ENCODE data around the gene ZNF624.

Gene ZNF624

DNA sequence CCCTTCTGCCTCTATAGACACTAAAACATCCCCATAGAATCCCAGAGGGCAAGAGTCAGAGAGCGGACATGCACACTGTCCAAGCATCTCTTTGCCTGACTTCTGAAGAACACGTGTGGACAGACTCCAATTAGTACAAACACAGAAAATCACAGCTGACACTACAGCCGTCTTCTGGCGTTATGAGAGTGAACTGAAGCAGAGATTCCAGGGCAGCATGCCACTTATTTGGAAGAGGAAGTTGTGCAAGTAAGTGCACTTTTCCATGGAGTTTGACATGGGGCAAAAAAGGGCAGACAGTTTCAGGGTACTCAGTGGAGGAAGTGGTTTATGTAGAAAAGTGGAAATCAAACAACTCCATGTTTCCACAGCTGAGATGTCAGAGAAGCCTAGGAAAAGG is 67.9 kb downstream of the ZNF624 start:
- Histone ChIP-seq H3K4me3 (replicated peaks; ENCODE audit: insufficient read depth, low read length) (no peak overlapping the region), H3K27ac (replicated peaks) (no peak overlapping the region), H3K27me3 (ENCODE audit: insufficient read depth, poor library complexity, severe bottlenecking) (no peaks in the 10 kb centered on the region)
- DNase-seq (ENCODE audit: low read depth in 1 of 2, low spot score in 1 of 2), result no peak
- TF ChIP-seq GABPA (IDR thresholded peaks at IDR 0.05; ENCODE audit: low read depth) (no peak), SPI1 (IDR thresholded peaks at IDR 0.05; ENCODE audit: borderline replicate concordance, low read depth) (no peak), POLR2AphosphoS5 (IDR thresholded peaks at IDR 0.05; ENCODE audit: low read depth) (no peak)
- TF ChIP-seq, protein P1, sequence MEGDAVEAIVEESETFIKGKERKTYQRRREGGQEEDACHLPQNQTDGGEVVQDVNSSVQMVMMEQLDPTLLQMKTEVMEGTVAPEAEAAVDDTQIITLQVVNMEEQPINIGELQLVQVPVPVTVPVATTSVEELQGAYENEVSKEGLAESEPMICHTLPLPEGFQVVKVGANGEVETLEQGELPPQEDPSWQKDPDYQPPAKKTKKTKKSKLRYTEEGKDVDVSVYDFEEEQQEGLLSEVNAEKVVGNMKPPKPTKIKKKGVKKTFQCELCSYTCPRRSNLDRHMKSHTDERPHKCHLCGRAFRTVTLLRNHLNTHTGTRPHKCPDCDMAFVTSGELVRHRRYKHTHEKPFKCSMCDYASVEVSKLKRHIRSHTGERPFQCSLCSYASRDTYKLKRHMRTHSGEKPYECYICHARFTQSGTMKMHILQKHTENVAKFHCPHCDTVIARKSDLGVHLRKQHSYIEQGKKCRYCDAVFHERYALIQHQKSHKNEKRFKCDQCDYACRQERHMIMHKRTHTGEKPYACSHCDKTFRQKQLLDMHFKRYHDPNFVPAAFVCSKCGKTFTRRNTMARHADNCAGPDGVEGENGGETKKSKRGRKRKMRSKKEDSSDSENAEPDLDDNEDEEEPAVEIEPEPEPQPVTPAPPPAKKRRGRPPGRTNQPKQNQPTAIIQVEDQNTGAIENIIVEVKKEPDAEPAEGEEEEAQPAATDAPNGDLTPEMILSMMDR (IDR thresholded peaks at IDR 0.05; ENCODE audit: insufficient read depth, low read length), result no peak
- TF ChIP-seq, protein P2, sequence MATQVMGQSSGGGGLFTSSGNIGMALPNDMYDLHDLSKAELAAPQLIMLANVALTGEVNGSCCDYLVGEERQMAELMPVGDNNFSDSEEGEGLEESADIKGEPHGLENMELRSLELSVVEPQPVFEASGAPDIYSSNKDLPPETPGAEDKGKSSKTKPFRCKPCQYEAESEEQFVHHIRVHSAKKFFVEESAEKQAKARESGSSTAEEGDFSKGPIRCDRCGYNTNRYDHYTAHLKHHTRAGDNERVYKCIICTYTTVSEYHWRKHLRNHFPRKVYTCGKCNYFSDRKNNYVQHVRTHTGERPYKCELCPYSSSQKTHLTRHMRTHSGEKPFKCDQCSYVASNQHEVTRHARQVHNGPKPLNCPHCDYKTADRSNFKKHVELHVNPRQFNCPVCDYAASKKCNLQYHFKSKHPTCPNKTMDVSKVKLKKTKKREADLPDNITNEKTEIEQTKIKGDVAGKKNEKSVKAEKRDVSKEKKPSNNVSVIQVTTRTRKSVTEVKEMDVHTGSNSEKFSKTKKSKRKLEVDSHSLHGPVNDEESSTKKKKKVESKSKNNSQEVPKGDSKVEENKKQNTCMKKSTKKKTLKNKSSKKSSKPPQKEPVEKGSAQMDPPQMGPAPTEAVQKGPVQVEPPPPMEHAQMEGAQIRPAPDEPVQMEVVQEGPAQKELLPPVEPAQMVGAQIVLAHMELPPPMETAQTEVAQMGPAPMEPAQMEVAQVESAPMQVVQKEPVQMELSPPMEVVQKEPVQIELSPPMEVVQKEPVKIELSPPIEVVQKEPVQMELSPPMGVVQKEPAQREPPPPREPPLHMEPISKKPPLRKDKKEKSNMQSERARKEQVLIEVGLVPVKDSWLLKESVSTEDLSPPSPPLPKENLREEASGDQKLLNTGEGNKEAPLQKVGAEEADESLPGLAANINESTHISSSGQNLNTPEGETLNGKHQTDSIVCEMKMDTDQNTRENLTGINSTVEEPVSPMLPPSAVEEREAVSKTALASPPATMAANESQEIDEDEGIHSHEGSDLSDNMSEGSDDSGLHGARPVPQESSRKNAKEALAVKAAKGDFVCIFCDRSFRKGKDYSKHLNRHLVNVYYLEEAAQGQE (IDR thresholded peaks at IDR 0.05; ENCODE audit: insufficient replicate concordance, low read depth), result no peak

DNA sequence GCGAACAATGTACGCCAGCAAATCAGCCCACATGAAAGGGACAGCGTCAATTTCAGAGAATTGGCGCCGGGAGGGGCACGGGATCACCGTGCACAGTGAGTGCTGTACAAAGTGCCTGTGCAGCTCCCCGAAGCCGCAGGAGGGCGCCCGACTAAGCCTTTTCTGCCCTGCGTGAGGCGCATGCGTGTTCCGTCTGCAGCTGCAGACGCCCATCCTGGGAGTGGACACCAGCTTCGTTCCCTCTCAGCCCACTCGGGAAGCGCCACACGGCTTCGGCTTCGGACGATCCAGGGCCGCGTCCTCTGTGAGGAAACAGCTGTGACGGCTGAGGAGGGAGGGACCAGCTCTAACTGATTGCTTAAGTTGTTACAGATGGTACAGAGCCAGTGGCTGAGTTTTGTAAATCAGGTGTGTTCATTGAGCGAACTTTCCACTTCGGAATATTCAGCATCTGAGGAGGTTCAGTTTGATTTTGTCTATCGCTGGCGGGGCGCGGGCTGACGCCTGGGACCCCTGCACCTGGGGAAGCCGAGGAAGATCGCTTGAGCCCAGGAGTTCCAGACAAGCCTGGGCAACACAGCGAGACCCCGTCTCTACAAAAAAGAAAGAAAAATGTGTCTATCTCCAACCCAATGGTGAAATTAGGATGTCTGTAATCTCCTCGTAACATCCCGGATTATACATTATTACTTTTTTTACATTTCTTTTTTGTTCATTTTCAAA is 69.2 kb downstream of the ZNF624 start:
- Histone ChIP-seq H3K27ac (replicated peaks) (no peak overlapping the region), H3K27me3 (ENCODE audit: insufficient read depth, poor library complexity, severe bottlenecking) (no peaks in the 10 kb centered on the region), H3K4me3 (replicated peaks; ENCODE audit: insufficient read depth, low read length) (no peak overlapping the region)
- DNase-seq (ENCODE audit: low read depth in 1 of 2, low spot score in 1 of 2), result peak in 1 of 2 experiments; percentile 47
- TF ChIP-seq SPI1 (IDR thresholded peaks at IDR 0.05; ENCODE audit: borderline replicate concordance, low read depth), result no peak

DNA sequence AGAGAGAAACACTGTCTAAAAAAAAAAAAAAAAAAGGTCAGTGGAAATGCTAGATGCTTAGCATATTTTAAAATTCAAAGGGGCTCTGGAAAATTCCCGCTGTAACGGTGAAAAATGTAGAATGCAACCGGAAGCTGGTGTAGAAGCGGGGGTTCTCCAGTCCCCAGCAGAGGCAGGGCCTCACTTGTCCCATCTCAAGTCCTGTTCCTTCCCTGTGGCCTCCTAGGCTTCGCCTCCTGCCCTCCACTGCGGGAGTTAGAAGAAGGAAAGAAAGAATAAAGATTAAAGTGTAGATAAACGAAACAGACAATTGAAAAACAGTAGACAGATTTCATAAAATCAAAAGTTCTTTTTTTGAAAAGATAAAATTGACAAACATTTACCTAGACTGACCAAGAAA is 69.9 kb downstream of the ZNF624 start:
- H3K27ac ChIP-seq (replicated peaks), result no peak overlapping the region
- DNase-seq (ENCODE audit: low read depth in 1 of 2, low spot score in 1 of 2), result no peak
- H3K4me3 ChIP-seq (replicated peaks; ENCODE audit: insufficient read depth, low read length), result no peak overlapping the region
- H3K27me3 ChIP-seq (ENCODE audit: insufficient read depth, poor library complexity, severe bottlenecking), result no peaks in the 10 kb centered on the region
- TF ChIP-seq GABPA (IDR thresholded peaks at IDR 0.05; ENCODE audit: low read depth) (no peak), SPI1 (IDR thresholded peaks at IDR 0.05; ENCODE audit: borderline replicate concordance, low read depth) (no peak), POLR2AphosphoS5 (IDR thresholded peaks at IDR 0.05; ENCODE audit: low read depth) (no peak)
- TF ChIP-seq, protein P1 (IDR thresholded peaks at IDR 0.05; ENCODE audit: insufficient read depth, low read length), result no peak
- TF ChIP-seq, protein P2 (IDR thresholded peaks at IDR 0.05; ENCODE audit: insufficient replicate concordance, low read depth), result no peak

DNA sequence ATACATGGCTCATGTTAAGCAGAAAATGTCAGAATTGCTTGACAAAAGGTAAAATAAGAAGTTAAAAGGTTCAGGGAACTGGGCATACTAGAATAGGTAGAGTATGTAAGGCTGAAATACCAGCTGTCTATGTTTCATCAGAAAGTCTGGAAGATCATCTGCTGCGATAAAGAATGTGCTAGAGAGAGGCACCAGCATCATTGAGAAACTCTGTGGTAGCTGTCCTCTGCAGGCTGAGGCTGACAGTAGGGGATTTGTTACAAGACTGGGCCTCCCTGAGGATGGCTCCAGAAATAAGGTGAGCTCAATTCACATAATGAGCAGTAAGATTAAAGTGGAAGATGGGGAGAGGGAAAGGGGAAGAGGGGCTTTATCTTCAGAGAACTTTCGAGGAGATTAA is 80.2 kb downstream of the ZNF624 start:
- Histone ChIP-seq H3K27me3 (ENCODE audit: insufficient read depth, poor library complexity, severe bottlenecking) (no peaks in the 10 kb centered on the region), H3K4me3 (replicated peaks; ENCODE audit: insufficient read depth, low read length) (no peak overlapping the region), H3K27ac (replicated peaks) (no peak overlapping the region)
- DNase-seq (ENCODE audit: low read depth in 1 of 2, low spot score in 1 of 2), result no peak
- TF ChIP-seq SPI1 (IDR thresholded peaks at IDR 0.05; ENCODE audit: borderline replicate concordance, low read depth) (no peak), GABPA (IDR thresholded peaks at IDR 0.05; ENCODE audit: low read depth) (no peak), POLR2AphosphoS5 (IDR thresholded peaks at IDR 0.05; ENCODE audit: low read depth) (no peak)
- TF ChIP-seq, protein P2 (IDR thresholded peaks at IDR 0.05; ENCODE audit: insufficient replicate concordance, low read depth), result no peak
- TF ChIP-seq, protein P1 (IDR thresholded peaks at IDR 0.05; ENCODE audit: insufficient read depth, low read length), result no peak

All from HL-60 (cell line).